ENCODE results near the gene MYCBP2.

DNA sequence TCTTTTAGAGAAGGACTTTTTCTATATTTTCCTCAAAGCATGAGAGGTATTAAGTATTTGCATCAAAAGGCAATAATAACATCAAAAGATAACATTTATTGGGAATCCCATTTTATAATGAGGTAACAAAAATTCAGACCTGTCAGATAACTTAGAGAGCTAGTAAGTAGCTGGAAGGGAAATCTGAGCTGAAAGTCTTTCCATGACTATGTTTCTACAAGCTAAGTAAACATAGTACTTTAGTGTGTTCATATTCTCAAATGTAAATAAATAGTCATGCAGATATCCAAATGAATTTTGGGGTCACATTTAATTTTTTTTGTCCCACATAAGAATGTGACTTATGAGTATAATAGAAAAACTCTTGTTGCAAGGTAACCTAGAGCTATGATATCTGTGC lies 212.6 kb downstream of the MYCBP2 start:
- TF ChIP-seq, protein P1, sequence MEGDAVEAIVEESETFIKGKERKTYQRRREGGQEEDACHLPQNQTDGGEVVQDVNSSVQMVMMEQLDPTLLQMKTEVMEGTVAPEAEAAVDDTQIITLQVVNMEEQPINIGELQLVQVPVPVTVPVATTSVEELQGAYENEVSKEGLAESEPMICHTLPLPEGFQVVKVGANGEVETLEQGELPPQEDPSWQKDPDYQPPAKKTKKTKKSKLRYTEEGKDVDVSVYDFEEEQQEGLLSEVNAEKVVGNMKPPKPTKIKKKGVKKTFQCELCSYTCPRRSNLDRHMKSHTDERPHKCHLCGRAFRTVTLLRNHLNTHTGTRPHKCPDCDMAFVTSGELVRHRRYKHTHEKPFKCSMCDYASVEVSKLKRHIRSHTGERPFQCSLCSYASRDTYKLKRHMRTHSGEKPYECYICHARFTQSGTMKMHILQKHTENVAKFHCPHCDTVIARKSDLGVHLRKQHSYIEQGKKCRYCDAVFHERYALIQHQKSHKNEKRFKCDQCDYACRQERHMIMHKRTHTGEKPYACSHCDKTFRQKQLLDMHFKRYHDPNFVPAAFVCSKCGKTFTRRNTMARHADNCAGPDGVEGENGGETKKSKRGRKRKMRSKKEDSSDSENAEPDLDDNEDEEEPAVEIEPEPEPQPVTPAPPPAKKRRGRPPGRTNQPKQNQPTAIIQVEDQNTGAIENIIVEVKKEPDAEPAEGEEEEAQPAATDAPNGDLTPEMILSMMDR (IDR thresholded peaks at IDR 0.05 in 8 of 11, conservative IDR thresholded peaks at IDR 0.05 in 3 of 11), result no peak
- TF ChIP-seq POLR2A (IDR thresholded peaks at IDR 0.05), result no peak
- TF ChIP-seq POLR2AphosphoS5 (IDR thresholded peaks at IDR 0.05), result no peak
